LHCN-M2 (cell line): ENCODE data around the gene BECN2. TPM values are rescaled to one million over a fixed set of nuclear protein-coding genes. Genes with fewer than 3 reads are reported as not detected.
A peak's percentile ranks its signal among the peaks of the same experiment; 100 is the strongest.

Experiments used
- DNase-seq: peaks from one replicate; pipeline ENCODE4 v3.0.0-alpha.2; 2012; ENCODE audit warnings: low read depth
- polyA plus RNA-seq: library from polyadenylated mRNA; unstranded; fragments of >200 nt; gene quantifications from one replicate; pipeline ENCODE4 v1.2.1, GENCODE V29; 2012; ENCODE audit warnings: missing spikeins
- total RNA-seq: library from RNA; depleted of rRNA; stranded (reverse); fragments of >200 nt; gene quantifications from 2 replicates; pipeline ENCODE4 v1.2.3, GENCODE V29; 2014; rRNA removed

Gene BECN2, protein sequence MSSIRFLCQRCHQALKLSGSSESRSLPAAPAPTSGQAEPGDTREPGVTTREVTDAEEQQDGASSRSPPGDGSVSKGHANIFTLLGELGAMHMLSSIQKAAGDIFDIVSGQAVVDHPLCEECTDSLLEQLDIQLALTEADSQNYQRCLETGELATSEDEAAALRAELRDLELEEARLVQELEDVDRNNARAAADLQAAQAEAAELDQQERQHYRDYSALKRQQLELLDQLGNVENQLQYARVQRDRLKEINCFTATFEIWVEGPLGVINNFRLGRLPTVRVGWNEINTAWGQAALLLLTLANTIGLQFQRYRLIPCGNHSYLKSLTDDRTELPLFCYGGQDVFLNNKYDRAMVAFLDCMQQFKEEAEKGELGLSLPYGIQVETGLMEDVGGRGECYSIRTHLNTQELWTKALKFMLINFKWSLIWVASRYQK
- total RNA-seq, result not detected in 2 replicates
- polyA plus RNA-seq, result not detected

- no peak for DNase-seq
These were observed at the start of gene BECN2 for GRCh38 chr1:241957692-241958494. Gene BECN2 (plus strand): TSS chr1:241957767. CDS start chr1:241957767, 0 bp downstream.

DNA sequence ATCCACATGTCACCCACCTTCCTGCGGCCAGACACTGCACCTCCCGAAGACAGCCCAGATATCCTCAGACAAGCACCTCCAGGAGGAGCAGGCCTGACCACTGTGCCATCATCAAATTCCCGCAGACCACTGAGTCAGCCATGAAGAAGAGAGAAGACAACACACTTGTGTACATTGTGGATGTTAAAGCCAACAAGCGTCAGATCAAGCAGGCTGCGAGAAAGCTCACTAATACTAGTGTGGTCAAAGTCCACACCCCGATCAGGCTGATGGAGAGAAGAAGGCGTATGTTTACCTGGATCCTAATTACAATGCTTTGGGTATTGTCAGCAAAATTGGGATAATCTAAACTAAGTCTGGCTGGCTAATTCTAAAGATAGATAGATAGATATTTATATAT is 41.4 kb upstream of the BECN2 start:
- DNase-seq, result no peak

DNA sequence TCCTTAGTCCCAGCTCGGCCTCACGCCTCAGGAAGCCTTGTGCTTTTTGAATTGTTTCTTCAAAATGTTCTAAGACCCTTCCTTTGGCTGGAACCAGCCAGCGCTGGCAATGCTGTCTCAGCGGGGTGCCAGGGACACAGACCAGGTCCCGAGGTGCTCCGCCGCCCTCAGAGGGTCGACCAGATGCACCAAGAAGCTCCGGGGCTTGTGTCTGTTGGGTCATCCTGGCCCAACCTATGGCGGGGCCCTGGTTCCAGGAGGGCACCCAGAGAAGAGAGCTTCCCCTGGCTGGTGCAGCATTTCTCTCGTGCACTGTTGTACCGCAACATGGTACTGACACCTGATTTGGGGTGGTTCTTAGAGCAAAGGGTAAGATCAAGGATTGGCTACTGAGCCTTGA is 40.1 kb upstream of the BECN2 start:
- DNase-seq, result no peak

DNA sequence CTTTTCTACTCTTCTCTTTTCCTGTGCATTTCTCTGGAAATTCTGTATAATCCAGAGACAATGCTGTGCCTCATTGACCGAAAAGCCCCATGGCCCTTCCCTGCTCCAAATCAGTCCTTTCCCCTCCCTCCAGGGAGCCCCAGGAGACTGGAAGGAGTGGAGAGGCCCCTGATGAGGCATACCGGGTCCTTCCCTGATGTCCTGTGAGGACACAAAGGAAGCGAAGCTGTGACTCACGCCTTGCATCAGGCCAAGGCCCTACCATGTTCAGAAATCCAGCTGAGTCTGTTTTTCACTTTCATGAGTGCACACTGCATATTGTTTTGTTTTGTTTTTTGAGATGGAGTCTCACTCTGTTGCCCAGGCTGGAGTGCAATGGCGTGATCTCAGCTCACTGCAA is 38.7 kb upstream of the BECN2 start:
- peak; percentile 61 for DNase-seq

DNA sequence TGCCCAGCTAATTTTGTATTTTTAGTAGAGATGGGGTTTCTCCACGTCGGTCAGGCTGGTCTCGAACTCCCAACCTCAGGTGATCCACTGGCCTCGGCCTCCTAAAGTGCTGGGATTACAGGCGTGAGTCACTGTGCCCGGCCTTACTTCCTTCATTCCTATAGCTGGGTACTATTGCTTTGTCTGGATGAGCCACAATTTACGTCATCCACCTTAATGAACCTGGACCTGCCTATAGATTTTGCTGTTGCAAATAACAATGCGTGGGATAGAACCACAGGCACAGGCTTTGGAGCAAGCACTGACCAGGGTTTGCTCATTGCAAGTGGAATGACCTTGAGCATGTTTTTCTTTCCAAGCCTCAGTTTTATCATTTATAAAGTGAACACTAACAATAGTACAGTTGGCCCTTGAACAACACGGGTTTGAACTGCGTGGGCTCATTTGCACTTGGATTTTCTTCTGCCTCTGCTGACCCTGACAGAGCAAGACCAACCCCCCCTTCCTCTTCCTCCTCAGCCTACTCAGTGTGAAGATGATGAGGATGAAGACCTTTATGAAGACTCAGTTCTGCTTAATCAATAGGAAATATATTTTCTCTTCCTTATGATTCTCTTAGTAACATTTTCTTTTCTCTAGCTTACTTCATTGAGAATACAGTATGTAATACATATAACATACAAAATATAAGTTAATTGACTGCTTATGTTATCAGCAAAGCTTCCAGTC is 33.3 kb upstream of the BECN2 start:
- no peak for DNase-seq

DNA sequence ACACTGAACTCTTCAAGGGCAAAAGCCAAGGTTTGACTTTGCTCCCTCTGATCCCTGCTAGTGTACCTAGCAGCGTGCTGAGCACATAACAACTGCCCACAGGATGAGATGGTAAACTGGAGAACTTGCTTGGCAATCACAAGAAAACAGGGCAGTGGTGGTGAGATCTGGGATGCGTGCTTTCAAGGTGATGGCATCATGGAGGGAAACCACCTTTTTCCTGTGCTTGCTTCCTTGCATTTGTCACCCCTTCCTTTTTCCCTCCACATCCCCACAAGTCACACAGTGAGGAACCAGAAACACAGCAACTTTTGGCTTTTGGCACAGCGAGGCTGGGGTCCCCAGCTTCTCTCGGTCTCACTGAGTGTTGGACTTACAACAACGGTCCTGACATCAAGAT is 31.4 kb upstream of the BECN2 start:
- no peak for DNase-seq

- no peak for DNase-seq
These were observed 30.2 kb upstream of the BECN2 start for GRCh38 chr1:241927321-241927720.

GRCh38 chr1:241932845-241933244 is 24.7 kb upstream of the BECN2 start:
- no peak for DNase-seq

DNA sequence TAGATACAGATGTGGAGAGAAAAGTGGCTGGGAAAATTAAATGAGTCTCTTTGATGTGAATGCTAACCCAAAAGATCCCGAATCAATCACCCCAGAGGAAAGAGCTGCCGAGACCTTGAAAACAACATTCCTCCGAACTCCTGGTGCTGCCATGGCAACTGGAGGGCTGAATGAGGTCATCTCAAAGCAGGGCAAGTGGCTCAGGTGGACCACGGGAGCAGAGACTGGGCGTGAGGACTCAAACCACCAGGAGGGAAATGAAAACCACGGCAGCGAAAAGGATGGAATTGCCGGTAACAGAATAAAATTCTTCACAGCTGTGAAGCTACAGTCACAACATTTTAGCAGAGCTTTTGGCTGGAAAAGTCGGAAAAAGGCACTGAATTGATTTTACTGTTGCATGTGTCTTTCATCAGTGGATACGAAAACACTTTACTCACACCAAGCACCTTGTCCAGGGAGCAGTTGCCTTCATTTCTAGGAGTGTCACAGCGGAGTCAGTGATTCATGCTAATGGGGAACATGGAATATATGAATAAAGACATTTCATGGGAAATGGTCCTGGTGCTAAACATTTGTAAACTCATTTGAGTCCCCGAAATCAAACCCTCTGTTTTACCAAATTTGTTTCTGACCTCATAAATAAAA is 23.2 kb upstream of the BECN2 start:
- DNase-seq, result peak; percentile 28

GRCh38 chr1:241934866-241935265 is 22.7 kb upstream of the BECN2 start:
- no peak for DNase-seq

- no peak for DNase-seq
These were observed 17.8 kb upstream of the BECN2 start for GRCh38 chr1:241939798-241940197.

DNA sequence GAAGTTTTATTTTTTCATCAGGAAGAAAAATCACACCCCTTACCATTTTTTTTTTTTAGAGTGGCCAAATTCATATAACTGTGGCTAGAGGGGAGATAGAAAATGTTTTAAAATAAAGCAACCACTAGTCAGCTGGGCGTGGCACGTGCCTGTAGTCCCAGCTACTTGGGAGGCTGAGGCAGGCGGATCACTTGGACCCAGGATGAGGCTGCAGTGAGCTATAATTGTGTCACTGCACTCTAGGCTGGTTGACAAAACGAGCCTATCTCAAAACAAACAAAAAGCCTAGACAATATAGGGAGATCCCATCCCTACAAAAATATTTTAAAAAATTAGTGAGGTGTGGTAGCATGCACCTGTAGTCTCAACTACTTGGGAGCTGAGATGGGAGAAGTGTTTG is 14.8 kb upstream of the BECN2 start:
- DNase-seq, result no peak

GRCh38 chr1:241944300-241944699 is 13.3 kb upstream of the BECN2 start:
- DNase-seq, result no peak

GRCh38 chr1:241947354-241947753 is 10.2 kb upstream of the BECN2 start:
- no peak for DNase-seq

DNA sequence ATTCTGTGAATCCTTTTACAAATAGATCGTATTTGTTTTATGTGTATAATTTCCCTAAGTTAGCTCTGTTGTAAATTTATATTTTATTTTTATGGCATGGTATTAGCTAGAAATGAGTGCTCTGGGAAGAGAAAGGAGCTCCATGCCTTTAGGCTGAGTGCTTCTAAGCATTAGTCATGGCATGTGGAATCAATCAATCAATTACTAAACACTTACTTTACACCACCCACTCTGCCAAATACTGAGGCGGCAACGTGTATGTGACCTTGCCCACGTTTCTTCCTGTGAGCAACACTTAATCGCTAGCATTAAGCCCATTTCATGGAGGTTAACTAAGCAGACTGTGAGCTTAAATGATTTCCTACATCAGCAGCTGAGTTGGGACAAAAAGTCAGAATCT is 7.2 kb upstream of the BECN2 start:
- DNase-seq, result no peak

DNA sequence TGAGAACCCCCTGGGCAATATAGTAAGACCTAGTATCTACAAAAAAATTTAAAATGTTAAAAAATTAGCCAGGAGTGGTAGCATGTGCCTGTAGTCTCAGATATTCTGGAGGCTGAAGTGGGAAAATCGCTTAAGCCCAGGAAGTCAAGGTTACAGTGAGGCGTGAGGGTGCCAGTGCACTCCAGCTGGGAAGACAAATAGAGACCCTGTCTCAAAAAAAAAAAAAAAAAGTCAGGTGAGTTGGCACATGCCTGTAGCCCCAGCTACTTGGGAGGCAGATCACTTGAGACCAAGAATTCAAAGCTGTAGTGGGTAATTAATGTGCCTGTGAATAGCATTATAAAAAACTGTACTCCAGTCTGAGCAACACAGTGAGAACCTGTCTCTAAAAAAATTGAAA is 4.6 kb downstream of the BECN2 start:
- DNase-seq, result no peak

DNA sequence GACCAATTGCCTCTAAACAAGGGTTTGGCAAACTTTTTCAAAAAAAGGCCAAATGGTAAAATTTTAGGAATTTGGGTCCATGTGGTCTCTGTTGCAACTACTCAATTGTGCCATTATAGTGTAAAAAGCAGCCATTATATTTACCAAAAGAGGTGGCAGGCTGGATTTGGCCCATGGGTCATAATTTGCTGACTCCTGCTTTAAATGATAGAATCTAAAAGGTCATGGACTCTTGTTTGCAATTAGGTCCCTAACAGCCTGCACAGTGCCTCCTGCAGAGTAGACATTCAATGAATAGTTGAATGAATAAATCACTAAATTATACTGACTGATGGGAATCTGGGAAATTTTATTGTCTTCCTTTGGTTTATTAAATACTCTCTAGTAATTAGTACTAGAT is 6.2 kb downstream of the BECN2 start:
- DNase-seq, result no peak

DNA sequence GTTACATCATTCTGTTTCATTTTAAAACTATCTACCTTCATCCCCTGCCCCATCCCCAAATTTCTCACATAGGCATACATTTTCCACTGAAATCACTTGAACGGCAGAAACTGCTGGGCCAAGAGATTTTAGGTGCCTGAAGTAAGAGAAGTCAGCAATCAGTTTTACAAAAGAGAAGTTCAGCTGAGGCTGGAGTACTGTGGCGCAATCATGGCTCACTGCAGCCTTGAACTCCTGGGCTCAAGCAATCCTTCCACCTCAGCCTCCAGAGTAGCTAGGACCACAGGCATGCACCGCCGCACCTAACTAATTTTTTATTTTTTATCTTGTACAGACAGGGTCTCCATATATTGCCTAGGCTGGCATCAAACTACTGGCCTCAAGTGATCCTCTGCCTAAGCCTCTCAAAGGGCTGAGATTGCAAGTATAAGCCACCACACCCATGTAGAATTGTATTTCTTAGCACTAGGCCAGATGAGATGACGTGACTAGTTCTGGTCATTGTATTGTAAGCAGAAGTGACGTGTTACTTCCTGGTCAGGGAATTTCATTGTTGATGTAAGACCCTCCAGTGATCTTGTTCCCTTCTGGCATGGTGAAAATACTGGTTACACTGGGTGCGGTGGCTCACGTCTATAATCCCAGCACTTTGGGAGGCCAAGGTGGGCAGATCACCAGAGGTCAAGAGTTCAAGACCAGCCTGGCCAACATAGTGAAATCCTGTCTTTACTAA is 7.1 kb downstream of the BECN2 start:
- DNase-seq, result no peak

- DNase-seq, result no peak
These were observed 11.0 kb downstream of the BECN2 start for GRCh38 chr1:241968611-241969010.

DNA sequence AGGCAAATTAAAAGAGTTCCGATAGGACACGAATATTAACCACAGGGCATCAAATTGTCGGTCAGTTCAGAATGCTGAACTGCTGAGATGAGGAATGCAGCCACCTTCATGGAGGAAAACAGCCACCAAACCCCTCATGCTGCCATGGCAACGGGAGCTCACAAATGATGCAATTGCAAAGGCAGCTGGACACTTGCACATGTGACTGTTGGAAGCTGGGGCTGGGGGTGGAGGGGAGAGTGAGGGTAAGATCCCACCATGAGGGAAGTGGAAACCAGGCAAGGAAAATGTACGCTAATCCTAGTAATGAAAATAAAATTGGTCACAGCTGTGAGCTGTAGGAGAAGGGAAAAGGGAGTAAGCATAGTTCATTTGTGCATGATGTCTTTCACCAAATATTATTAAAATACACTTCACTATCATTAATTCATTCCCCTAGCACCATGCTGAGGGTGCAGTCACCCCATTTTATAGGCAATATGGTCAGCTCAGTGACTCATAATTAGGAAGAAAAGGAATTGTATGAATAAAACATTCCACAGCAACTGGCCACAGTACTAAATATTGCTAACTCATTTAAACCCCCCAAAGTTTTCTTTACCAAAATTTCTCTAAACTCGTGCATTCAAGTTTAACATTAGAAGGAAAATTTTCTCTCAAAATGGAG is 15.3 kb downstream of the BECN2 start:
- DNase-seq, result peak; percentile 34
